ENCODE data around the gene STK10. TPM values are rescaled to one million over a fixed set of nuclear protein-coding genes. Genes with fewer than 3 reads are reported as not detected.

Gene STK10
- total RNA-seq, 1 experiment from 2014 or later, result 22.9 TPM

DNA sequence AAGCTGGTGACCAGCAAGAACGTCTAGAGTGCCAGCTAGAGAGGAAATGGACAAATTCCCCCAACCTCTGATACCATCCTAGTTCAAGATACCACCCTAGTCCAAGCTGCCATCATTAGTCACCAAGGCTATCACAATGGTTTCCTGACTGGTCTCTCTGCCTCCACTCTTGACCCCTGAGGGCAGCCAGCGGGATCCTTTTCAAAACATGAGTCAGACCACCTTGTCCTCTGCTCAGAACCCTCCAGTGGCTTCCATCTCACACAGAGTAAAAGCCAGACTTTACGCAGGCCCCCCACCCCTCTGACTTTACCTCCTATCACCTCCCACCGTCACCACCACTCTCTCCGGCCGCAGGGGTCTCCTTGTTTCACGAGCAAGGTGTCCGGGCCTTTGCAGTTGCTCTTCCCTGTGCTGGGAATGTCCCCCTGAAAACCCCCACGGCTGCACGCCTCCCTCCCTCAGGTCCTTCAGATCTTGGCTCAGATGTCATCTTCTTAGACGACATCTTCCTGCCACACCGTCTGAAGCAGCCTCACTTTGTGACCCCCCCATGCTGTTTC is 139.4 kb downstream of the STK10 start:
- POLR2A ChIA-PET, result no interaction called here
- H3K9me2 ChIP-seq (ENCODE audit: insufficient read depth), result no peaks in the 10 kb centered on the region
- DNase-seq (ENCODE audit: low read depth, low spot score) (no peak), ATAC-seq (no peak)
- H3K9me3 ChIP-seq (ENCODE audit: control insufficient read depth in 1 of 2, insufficient read depth in 1 of 2, low read depth in 1 of 2, low read length in 2 of 2), result no peaks in the 10 kb centered on the region
- 0 out of 4 replicates have a peak, but pooled peaks cover 0 to 2% of the 10 kb centered on the region in 2 experiments for H3K36me3 ChIP-seq (ENCODE audit: control insufficient read depth in 1 of 2, insufficient read depth in 2 of 2, low read length in 2 of 2)
- TF ChIP-seq, protein P1, sequence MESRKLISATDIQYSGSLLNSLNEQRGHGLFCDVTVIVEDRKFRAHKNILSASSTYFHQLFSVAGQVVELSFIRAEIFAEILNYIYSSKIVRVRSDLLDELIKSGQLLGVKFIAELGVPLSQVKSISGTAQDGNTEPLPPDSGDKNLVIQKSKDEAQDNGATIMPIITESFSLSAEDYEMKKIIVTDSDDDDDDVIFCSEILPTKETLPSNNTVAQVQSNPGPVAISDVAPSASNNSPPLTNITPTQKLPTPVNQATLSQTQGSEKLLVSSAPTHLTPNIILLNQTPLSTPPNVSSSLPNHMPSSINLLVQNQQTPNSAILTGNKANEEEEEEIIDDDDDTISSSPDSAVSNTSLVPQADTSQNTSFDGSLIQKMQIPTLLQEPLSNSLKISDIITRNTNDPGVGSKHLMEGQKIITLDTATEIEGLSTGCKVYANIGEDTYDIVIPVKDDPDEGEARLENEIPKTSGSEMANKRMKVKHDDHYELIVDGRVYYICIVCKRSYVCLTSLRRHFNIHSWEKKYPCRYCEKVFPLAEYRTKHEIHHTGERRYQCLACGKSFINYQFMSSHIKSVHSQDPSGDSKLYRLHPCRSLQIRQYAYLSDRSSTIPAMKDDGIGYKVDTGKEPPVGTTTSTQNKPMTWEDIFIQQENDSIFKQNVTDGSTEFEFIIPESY (IDR thresholded peaks at IDR 0.05; ENCODE audit: extremely low read depth, insufficient replicate concordance, low read length), result no peak
- TF ChIP-seq TCF7L2 (IDR thresholded peaks at IDR 0.05; ENCODE audit: borderline replicate concordance, extremely low read depth, insufficient read depth, insufficient read length) (no peak), FOSL1 (IDR thresholded peaks at IDR 0.05; ENCODE audit: low read depth) (no peak), POLR2A (IDR thresholded peaks at IDR 0.05; ENCODE audit: borderline replicate concordance, extremely low read depth, insufficient read depth, insufficient read length) (no peak), EZH2 (IDR thresholded peaks at IDR 0.05) (no peak), POLR2AphosphoS5 (IDR thresholded peaks at IDR 0.05; ENCODE audit: low read depth, low read length) (no peak), ZFX (IDR thresholded peaks at IDR 0.05) (no peak), SIN3A (IDR thresholded peaks at IDR 0.05; ENCODE audit: low read depth) (no peak), EGR1 (IDR thresholded peaks at IDR 0.05; ENCODE audit: low read depth) (no peak), ELF1 (IDR thresholded peaks at IDR 0.05; ENCODE audit: borderline replicate concordance, low read depth) (no peak), ZNF274 (IDR thresholded peaks at IDR 0.05; ENCODE audit: low read depth, low read length) (no peak), CEBPB (IDR thresholded peaks at IDR 0.05; ENCODE audit: low read depth) (no peak), SP1 (IDR thresholded peaks at IDR 0.05; ENCODE audit: low read depth) (no peak)
- TF ChIP-seq, protein P2, sequence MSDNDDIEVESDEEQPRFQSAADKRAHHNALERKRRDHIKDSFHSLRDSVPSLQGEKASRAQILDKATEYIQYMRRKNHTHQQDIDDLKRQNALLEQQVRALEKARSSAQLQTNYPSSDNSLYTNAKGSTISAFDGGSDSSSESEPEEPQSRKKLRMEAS (IDR thresholded peaks at IDR 0.05), result no peak
- TF ChIP-seq, protein P3, sequence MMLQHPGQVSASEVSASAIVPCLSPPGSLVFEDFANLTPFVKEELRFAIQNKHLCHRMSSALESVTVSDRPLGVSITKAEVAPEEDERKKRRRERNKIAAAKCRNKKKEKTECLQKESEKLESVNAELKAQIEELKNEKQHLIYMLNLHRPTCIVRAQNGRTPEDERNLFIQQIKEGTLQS (IDR thresholded peaks at IDR 0.05), result no peak
- TF ChIP-seq, protein P4, sequence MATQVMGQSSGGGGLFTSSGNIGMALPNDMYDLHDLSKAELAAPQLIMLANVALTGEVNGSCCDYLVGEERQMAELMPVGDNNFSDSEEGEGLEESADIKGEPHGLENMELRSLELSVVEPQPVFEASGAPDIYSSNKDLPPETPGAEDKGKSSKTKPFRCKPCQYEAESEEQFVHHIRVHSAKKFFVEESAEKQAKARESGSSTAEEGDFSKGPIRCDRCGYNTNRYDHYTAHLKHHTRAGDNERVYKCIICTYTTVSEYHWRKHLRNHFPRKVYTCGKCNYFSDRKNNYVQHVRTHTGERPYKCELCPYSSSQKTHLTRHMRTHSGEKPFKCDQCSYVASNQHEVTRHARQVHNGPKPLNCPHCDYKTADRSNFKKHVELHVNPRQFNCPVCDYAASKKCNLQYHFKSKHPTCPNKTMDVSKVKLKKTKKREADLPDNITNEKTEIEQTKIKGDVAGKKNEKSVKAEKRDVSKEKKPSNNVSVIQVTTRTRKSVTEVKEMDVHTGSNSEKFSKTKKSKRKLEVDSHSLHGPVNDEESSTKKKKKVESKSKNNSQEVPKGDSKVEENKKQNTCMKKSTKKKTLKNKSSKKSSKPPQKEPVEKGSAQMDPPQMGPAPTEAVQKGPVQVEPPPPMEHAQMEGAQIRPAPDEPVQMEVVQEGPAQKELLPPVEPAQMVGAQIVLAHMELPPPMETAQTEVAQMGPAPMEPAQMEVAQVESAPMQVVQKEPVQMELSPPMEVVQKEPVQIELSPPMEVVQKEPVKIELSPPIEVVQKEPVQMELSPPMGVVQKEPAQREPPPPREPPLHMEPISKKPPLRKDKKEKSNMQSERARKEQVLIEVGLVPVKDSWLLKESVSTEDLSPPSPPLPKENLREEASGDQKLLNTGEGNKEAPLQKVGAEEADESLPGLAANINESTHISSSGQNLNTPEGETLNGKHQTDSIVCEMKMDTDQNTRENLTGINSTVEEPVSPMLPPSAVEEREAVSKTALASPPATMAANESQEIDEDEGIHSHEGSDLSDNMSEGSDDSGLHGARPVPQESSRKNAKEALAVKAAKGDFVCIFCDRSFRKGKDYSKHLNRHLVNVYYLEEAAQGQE (IDR thresholded peaks at IDR 0.05; ENCODE audit: low read depth), result no peak
- no peaks in the 10 kb centered on the region for H3K79me2 ChIP-seq (ENCODE audit: insufficient read depth, low read length)
- RAD21 ChIA-PET (ENCODE audit: low non-redundant PET in 1 of 2, low total read pairs in 2 of 2, uncharacterized antibody in 2 of 2, unreplicated experiment in 2 of 2), result no interaction called here
- no peaks in the 10 kb centered on the region for H3K4me1 ChIP-seq (ENCODE audit: control insufficient read depth in 1 of 2, insufficient read depth in 2 of 2, low read length in 2 of 2)
- no peak overlapping the region for H3K4me2 ChIP-seq (ENCODE audit: low read length)
- H4K20me1 ChIP-seq (ENCODE audit: insufficient read depth), result no peaks in the 10 kb centered on the region
- CTCF ChIA-PET, result interaction anchor here (0.9 kb wide), 1 partner anchor 11 kb away, joined by 4 read pairs; no protein-coding TSS in a partner anchor
- H3K9ac ChIP-seq (ENCODE audit: low read length), result no peak overlapping the region
- no peak overlapping the region for H3K4me3 ChIP-seq (replicated peaks in 1 of 2; ENCODE audit: low read depth in 1 of 2, low read length in 2 of 2)
- no peaks in the 10 kb centered on the region for H3K27me3 ChIP-seq (ENCODE audit: insufficient read depth, low read length)
- H2AFZ ChIP-seq (ENCODE audit: low read depth, low read length, poor library complexity, severe bottlenecking), result no peak overlapping the region
- no TSS peak for BruUV-seq (replicated peaks)
- intact Hi-C loops (cut with micrococcal nuclease), result no loop called here
- H3K27ac ChIP-seq (ENCODE audit: low read depth, low read length), result no peak overlapping the region
